ENCODE measurements around the gene PPP1R36.
"Not testable (repeated sequence)": the region's sequence is repeated elsewhere in the genome, so short reads cannot be mapped to it uniquely, and the experiment has no call there.

PPP1R36 gene, protein sequence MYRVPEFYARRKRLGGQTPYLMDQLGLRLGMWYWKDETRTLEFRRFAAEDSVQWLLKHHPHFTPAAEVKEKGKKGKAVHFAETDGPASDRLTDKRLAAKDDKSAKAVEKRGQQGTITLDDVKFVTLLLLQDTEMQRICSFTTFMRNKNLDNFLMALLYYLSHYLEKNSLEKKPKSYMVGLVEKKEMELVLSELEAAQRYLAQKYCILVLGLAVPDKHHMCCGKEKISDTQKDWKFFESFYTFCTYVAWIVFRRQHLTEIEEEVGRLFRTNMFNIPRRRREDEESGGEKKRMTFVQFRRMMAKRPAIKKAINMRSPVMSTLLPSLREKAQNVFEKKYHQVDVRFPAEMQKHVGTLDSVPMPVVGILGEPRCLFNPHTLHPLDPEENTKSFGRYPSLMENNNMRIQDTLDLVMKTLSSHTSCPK

DNA sequence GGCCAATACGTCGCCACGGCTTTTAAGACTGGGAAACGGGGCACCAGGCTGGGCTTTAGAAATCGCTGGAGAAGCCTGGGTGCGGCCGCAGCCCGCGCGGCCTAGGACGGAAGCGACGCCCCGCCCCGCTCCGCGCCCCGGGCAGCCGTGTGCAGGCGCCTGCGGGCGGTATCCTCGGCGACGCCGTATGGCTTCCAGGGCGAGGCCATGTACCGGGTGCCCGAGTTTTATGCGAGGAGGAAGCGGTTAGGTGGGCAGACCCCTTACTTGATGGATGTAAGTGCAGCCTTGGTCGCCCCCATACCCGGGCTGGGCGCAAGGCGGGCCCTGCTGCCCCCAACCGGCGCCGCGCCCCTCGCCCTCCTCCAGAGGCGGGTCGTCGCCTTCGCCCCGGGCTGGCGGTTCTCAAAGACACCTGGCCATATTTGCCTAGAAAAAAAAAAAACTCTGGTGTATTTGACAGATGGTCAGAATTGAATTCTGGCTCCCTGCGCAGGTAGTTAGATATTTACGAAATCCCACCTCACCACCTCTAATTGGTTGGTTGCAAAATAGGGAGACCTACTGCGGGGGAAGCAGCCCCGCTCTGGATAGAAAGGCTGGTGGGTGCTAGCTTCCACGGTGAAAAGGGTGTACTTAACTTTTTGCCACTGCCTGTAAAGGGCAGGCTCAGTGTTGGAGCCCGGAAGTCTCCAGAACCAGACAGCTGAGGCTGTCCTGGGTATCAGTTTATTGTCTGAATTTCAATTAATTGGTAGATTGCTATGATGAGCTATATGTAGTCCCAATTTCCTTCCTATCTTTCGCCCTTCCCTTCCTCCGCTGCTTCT is at the start of gene PPP1R36:
TSS of gene PPP1R36 (plus strand) at position 171 of the 830 bp plus-strand sequence. CDS start at position 208, 37 bp downstream.
- DNase-seq: peak; percentile 61

GRCh38 chr14:64500088-64500487 is 49.7 kb upstream of the PPP1R36 start:
- no peak for DNase-seq

DNA sequence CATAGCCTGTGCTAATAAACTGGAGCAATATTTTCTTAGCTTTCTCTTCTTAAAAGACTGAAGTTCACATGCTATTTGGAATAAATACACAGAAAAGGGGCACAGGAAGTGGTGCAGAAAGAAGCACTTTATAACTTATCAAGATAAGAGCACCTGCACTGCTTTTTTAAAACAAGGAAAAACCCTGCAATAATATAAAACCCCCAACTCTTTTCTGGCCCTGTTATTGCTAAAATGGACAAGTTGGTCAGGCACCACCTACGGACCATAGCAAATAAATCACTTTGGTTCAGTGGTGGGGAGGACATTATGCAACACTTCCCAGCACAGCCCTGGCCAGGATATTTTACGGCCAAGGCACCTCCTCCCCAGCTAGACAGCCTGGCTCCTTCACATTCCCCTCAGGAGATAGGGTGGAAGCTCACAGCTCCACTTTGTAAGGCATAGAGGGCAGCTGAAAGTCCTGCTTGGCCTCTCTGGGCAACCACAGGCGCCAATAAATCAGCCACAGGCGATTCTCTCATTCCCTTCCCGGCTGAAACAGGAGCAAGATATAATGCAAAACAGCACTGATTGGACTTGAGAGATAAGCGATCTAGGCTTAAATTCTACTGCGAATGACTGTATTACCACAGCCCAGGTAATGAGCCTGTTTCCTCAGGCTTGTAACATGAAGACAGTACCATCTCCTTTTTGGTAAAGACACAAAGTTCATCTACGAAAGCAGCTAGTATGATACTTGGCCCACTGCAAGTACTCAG is 48.2 kb upstream of the PPP1R36 start:
- DNase-seq: peak; percentile 81

GRCh38 chr14:64502456-64502855 is 47.3 kb upstream of the PPP1R36 start:
- DNase-seq: no peak

- peak; percentile 25 for DNase-seq
Observed at GRCh38 chr14:64502887-64503433, 46.8 kb upstream of the PPP1R36 start.

DNA sequence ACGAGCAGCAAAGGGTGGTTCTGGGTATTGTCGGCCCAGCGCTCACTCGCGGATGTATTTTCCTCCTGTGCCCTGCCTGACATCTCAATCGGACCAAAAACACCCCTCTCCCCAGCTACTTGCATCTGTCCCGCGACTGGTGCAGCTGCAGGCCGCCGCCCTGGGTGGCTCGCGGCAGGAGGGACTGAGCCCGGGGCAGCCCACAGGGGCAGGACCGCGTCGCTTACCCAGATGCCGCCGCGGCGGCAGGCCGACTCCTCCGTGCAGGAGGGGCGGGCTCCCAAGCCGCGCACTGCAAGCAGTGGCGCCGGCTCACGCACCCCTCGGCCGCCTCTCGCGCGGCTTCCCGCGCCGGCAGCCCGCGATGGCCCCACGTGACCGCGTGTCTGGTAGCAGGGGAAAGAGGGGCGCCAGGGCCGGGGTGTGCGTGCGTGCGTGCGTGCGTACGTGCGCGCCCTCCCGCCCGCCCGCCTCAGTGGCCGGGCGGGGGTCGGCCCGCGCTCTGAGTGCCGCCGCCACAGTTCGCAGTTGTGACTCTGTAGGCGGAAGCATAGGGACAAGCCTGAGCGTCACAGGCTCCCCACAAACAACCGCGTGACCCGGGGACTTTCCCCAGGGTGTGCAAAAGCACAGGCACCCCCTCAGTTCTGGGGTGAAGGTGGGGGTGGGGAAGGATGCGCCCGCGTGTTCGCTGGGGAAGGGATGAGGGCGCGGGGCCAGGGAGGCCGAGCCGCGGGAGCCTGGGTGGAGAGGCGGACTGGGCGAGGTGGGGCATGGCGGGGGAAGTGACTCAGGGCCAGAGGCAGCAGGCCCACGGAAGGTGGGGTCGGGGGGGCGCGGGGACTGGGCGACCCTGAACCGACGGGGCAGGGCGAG is 46.1 kb upstream of the PPP1R36 start, which contains the start of gene ZBTB25:
TSS of gene ZBTB25 (minus strand) at position 405 of the 876 bp plus-strand sequence. CDS start 13,305 bp downstream, outside the sequence.
- DNase-seq: peak; percentile 76

GRCh38 chr14:64504310-64504896 is 45.4 kb upstream of the PPP1R36 start, which contains the start of gene ZBTB1:
Gene ZBTB1, plus strand, starts transcription at chr14:64504770. Its CDS starts 16,735 bp downstream, at chr14:64521505.
- DNase-seq: peak; percentile 84

DNA sequence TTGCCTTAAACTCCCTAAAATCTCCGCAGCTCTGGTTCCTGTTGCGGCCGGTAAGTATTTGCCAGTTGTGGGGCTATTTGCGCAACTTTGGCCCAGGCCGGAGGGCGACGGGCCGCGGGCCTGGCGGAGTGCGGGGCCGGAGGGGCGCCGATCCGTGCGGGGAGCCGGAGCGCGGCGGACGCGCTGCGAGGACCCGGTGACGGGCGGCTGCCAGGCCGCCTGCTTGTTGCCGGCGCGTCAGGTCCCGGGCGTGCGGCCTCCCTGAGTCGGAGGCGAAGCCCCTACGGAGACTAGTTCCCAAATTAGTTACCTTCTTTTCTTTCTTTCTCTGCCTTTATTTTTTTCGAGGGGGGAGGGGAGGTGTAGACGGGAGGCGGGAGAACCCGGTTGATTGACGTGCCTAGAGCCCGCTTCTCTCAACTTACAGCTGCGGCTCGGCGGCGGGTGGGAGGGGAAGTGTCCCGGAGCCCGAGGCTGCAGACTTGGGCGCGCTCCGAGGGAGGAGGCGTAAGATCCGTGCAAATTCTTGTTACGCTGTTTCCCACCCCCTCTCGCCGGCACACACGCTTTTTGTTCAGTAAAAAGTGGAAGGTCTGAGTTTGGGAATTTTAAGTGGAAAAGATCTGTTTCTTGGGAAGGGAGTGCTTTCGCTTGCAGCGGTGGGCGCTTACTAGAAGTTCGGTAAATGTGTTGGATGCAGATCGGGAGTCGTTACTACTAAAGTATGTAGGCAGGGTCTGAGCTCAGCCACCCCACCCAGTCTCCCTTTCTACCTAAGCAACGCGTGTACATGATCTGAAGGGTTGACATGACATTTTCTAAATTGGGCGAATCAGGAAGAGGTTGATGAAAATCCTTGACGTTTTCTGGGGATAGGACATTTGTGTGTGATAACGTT is 44.6 kb upstream of the PPP1R36 start:
- DNase-seq: peak; percentile 80

- no peak for DNase-seq
Observed at GRCh38 chr14:64506721-64507120, 43.0 kb upstream of the PPP1R36 start.

DNA sequence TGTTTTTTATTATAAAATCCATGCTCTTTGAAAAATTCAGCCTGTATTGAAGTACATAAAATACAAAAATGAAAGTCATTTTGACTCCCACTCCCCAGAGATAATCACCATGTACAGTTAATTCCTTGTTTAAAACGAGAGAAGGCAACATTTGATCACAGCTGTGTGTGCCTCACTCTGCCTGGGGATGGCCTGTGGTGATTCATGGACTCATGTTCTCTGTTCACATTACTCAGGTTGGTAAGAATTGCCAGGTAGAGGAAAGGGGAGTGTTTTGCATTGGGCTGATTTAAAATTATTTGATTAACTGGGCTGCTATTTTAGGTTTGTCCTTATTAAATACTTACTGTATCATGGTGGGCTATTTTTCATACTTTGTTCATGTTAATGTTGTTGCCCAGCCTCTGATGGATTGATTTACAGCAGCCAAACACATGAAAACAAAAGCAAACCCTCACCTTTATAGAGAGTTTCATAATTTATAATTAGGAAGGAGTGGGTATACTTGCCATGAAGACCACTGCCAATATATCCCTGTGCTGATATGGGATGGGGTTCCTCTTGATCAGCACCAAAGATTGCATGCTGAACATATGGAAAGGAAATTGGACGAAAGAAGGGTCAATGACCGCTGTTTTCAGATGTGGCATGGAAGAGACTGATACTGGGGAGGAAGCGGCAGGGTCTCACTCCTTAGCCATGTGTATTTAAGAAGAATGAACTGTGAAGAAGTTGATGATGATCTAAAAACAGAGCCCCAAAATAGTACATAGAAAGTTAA is 42.2 kb upstream of the PPP1R36 start:
- DNase-seq: no peak

DNA sequence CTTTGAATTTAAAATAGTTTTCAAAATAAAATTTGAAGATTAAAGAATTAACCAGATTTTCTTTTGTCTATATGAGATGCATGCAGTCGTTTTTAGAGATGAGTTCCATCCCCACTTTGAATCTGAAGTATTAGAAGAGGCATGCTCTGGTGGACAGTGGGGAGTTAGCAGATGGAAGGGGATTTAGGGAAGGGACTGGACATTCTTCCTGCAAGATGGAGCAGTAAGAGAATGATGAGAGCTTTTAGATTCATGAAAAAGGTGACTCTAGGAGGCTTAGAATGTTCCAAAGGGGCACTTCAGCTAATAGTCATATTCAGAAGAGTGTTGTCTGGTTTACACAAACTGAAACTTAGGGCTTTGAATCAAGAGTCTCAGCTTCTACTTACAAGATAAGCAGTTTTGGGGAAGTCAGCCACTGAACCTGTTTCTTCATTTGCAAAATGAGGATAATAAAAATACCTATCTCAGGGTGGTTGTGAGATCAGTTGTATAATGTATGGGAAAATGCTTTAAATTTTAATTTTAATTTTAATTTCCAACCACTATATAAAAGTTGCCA is 41.5 kb upstream of the PPP1R36 start:
- no peak for DNase-seq

GRCh38 chr14:64509036-64509435 is 40.7 kb upstream of the PPP1R36 start:
- no peak for DNase-seq

DNA sequence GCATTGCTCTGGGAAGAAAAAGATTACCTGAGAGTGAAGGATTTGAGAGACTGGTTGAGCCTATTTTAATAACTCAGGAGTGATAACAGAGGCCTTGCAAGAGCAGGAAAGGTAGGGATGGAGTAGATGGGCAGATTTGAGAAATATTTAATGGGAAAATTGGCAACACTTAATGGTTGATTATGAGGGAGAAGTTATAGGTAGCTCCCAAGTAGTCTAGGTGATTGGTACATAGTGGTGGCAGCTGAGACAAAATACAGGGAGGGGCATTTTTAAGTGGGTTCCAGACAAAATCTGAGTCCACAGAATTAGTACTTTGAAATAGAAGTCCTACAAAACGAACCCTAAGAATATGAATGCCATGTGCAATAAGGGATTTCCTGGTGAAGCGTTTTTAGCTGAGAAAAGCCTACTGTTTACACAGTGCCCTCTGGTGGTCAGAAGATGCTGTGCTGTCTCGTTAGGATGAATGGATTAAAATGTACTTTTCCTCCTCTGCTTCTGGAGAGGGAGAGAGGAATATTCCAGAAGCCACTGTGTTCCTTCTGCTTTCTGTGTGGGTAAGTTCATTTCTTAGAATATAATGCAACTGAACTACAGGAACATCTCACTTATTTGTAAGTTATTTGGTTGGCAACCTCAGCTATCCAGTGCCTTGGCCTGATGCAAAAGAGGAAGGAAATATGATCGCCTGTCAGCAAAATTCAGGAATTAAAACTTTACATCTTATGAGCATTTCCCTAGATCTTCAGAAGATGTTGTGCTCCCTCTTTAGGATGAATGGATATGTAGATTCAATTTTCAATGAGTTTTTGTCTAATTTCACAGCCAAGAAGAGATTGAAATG is 38.7 kb upstream of the PPP1R36 start:
- DNase-seq: peak; percentile 32

GRCh38 chr14:64513271-64513670 is 36.5 kb upstream of the PPP1R36 start:
- DNase-seq: no peak

- no peak for DNase-seq
Observed at GRCh38 chr14:64515053-64515452, 34.7 kb upstream of the PPP1R36 start.

GRCh38 chr14:64516969-64517368 is 32.8 kb upstream of the PPP1R36 start:
- DNase-seq: no peak

DNA sequence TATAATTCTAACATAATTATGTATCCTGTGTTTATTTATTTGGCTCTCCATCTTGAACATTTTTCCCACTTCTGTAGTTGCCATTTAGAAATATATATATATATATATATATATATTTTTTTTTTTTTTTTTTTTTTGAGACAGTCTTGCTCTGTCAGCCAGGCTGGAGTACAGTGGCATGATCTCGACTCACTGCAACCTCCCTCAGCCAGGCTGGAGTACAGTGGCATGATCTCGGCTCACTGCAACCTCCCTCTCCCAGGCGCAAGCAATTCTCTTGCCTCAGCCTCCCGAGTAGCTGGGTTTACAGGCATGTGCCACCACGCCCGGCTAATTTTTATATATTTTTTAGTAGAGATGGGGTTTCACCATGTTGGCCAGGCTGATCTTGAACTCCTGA is 32.1 kb upstream of the PPP1R36 start:
- DNase-seq: not testable (repeated sequence)

GRCh38 chr14:64518229-64518628 is 31.5 kb upstream of the PPP1R36 start:
- no peak for DNase-seq
